Measurements from ENCODE around the gene TMEM161A.
"Not testable (repeated sequence)": the region's sequence is repeated elsewhere in the genome, so short reads cannot be mapped to it uniquely, and the experiment has no call there.

The TMEM161A gene

DNA sequence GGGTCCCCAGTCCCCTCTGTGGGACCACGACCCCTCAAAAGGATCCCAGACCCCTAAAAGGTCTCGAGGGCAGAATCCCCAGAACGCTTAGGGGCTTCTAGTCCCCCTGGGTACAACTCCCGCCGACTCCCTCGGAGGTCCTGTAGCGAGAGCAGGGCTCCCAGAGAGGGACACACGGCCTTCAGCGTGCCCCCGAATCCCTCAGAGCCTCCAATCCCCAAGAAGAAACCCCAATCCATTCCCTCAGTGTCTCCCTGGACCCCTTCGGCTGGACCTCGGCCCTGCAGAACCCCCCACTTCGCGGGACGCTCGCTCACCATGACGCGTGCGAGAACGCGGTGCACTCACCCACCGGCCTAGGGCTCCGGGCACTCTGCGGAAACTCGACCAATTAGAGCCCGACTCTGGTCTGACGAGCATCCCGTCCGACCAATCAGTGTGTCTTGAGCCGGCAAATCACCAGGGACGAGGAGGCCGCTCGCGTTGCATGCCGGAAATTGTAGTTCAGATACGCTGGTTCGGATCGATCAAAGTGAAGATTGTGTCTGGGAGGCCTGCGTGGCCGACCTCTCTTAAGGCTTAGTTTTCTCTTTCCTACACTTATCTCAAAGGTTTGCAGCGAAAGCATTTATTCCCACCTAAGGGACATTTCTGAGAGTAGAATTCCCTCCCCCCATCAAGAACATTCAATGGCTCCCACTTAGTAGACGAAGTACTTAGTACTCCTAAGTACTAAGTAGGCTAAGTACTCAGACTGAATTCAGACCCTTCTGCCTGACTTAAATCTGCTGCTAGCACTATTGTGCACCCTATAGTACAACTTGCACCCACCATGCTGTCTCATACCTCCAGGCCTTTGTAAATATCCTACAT is at the start of gene TMEM161A:
TMEM161A (minus strand) TSS at position 370 of the 873 bp plus-strand sequence; CDS start at position 320, 50 bp downstream.
- peak; percentile 98 for DNase-seq (ENCODE audit: low read depth)

- no peak for DNase-seq (ENCODE audit: low read depth)
These were observed 48.5 kb upstream of the TMEM161A start for GRCh38 chr19:19186742-19187141.

DNA sequence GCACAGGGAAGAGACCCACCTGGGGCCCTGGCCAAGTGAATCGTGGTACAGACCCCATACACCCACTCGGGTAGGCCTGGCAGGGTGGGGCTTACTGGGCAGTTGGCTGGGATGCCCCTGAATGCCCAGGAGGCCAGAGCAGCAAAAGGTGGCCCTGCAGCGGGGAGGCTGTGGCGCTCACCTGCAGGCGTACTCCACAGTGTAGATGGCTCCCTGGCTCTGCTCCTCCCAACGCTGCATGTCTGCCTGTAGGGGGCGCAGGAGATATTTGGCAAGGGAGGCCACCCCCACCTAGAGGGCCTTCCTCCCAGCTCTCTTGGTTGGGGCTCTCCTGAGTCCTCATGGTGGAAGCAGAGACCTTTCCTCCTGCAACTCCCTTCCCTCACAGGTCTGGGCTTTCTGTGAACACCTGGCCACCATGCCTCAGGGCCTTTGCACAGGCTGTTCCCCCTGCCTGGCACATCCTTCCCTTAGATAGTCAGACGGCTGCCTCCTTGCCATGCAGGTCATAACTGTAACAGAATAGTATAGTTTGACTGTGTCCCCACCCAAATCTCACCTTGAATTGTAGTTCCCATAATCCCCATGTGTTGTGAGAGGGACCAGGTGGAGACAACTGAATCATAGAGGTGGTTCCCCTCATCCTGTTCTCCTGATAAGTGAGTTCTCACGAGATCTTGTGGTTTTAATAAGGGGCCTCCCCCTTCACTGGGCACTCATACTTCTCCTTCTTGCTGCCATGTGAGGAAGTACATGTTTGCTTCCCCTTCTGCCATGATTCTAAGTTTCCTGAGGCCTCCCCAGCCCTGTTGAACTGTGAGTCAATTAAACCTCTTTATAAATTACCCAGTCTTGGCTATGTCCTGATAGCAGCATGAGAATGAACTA is 47.8 kb upstream of the TMEM161A start:
- DNase-seq (ENCODE audit: low read depth) = no peak

- DNase-seq (ENCODE audit: low read depth) = no peak
These were observed 43.3 kb upstream of the TMEM161A start for GRCh38 chr19:19181488-19181998.

GRCh38 chr19:19179548-19180441 is 41.5 kb upstream of the TMEM161A start:
- DNase-seq (ENCODE audit: low read depth) = no peak

DNA sequence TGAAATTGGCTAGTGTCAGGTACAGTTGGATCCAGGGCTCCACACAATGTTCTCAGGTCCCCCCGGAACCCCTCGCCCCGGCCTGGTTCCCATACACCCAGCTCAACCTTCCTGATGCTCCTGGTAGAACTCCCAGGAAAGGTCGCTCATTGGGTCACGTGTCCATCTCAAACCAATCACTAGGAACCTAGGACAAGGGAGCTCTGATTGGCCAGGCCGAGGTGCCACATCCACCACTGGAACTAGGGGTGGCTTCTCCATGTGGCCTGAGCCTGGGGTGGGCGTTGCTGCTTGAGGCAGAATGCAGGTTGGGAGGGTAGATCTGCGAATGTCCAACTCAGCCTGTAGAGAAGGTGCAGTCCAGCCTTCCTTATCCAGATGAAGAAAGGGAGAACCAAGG is 38.7 kb upstream of the TMEM161A start:
- DNase-seq (ENCODE audit: low read depth) = no peak

DNA sequence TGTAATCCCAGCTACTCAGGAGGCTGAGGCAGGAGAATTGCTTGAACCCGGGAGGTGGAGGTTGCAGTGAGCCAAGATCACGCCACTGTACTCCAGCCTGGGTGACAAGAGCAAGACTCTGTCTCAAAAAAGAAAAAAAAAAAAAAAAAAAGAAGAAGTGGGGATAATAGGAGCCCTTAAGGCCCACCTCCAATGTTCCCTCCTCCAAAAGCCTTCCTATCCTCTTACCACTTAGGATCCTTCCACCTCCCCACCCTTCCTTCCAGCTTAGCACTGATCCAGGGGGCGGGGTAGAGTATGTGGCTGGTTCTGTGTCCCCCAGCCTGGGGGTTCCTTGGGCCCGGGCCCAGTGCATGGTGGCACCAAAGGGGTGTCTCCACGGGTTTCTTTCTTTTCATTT is 35.0 kb upstream of the TMEM161A start:
- DNase-seq (ENCODE audit: low read depth) = not testable (repeated sequence)

DNA sequence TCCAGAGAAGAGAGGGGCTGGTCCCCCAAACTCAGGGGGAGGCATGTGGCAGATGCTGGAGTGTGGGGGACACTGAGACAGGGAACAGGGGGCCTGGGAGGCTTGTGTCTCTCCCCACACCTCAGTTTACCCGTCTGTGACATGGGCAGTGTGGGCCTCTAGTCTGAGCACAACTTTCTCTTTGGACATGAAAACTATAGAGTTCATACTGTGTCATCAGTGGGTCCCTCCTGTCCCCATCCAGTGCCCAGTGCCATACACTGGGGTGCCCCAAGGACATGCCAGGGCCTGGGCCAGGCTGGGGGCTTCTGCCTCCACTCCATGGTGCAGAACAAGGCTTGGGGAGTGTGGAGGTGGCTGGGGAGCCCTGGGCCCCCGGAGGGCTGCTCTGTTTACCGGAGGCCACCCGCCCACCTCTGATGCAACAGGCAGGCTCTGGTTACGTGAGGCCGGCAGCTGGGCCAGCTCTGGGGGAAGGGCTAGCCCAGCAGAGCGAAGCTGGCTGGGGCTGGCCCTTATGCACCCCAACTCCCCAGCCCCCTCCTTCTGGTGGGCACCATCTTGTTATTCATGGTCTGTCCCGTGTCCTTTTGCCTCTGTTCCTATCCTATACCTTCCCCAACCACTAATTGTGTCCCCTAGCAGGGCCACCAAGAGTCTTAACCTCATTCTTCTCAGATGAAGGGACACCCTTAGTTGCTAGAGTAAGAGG is 33.7 kb upstream of the TMEM161A start:
- DNase-seq (ENCODE audit: low read depth) = peak; percentile 14

- DNase-seq (ENCODE audit: low read depth) = no peak
These were observed 32.8 kb upstream of the TMEM161A start for GRCh38 chr19:19170873-19171672.

DNA sequence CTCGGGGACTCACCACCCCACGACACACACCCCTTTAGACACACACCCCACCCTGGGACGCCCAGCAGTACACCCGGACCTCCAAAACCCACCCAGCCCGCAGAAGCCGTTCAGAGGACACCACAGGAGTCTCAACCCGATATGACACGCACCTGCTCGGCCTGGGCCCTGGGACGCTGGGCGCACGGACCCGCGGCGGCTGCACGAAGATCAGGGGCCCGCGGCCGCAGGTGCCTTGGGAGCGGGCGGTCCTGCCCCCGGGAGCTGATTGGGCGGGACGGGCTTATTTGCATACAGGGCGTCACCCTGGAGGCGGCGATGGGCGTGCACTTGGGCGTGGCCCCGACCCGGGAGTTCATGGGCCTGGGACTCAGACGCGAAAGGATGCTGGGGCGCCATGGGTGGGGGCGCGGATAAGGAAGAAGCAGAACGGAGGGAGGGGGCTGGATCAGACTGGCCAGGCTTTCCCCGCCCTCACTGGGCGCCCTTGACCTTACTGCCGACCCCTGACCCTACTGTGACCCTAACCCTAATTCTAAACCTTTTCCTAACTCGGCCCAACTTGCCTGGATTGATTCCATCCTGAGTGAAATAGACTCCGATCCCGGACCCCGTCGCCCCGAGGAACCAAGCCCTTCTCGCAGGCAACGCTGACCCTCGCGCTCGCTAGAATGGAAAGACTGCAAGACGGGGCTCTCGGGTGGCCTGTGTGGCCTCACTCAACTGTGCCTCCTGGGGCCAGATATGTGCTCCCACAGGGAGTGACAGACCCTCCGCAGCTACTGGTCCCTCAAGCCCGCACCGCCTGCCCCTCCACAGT is 32.0 kb upstream of the TMEM161A start, which contains the start of gene MEF2B:
MEF2B (minus strand) TSS at position 211 of the 820 bp plus-strand sequence. CDS start 19,528 bp downstream, outside the sequence.
- DNase-seq (ENCODE audit: low read depth) = no peak

GRCh38 chr19:19169236-19170052 is 31.2 kb upstream of the TMEM161A start:
- DNase-seq (ENCODE audit: low read depth) = no peak

GRCh38 chr19:19167612-19168011 is 29.3 kb upstream of the TMEM161A start:
- DNase-seq (ENCODE audit: low read depth) = no peak

GRCh38 chr19:19165396-19165795 is 27.1 kb upstream of the TMEM161A start:
- no peak for DNase-seq (ENCODE audit: low read depth)

GRCh38 chr19:19162495-19162894 is 24.2 kb upstream of the TMEM161A start:
- no peak for DNase-seq (ENCODE audit: low read depth)

DNA sequence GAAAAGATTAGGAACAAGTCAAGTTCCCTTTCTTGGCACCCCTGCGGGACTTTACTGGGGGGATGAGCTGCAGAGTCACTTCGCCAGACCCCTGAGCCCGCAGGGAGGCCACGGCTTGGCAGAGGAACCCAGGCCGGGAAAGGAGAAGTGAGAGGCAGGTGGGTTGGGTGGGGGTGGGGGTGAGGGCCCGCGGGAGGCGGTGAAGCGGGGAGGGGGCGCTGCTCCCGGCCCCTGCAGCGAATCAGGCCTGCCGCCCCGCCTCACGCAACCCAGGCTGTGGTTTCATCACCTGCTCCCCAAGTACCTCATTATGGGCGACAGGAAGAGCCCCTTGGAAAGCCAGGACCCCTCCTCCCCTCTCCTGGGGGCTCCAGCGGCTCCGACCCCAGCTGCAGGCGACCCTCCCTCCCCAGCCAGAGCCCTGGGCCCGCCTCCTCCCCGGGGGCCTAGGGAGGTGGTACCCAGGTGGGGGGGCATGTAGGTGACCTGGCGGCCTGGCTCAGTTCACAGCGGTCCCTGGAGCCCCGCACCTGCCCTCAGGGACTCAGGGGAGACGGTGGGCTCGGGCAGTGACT is 22.3 kb upstream of the TMEM161A start:
- DNase-seq (ENCODE audit: low read depth) = no peak

DNA sequence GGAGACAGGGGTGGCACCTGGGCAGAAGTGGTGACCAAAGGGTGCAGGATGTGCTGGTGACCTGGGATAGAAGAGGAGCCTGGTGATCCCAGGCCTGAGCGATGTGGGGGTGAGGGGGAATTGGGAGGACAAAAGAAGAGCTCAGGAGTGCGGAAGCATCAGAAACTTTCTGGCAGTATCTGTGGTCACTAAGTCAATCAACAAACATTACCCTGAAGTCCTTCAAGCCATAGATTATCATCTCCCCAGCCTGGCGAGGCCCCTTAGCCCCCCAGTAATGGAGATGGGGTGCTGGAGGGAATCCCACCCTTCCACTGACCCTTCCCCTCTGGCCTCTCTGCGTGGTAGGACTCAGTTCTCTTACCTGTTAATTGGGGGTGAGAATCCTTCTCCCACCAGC is 21.3 kb upstream of the TMEM161A start:
- DNase-seq (ENCODE audit: low read depth) = no peak

- no peak for DNase-seq (ENCODE audit: low read depth)
These were observed 19.5 kb upstream of the TMEM161A start for GRCh38 chr19:19157808-19158207.

Data from non-pigmented ciliary epithelial cell (primary cell).